DMS153 treated with DMSO at 0.1 percent for 48 hours (cell line): ENCODE data around the gene INO80C.

ENCODE experiments used
- DNase-seq: peaks from one replicate; lab custom pipeline; 2025; ENCODE audit not compliant: unreplicated experiment; lab: John Stamatoyannopoulos, UW

Gene INO80C, protein sequence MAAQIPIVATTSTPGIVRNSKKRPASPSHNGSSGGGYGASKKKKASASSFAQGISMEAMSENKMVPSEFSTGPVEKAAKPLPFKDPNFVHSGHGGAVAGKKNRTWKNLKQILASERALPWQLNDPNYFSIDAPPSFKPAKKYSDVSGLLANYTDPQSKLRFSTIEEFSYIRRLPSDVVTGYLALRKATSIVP

DNA sequence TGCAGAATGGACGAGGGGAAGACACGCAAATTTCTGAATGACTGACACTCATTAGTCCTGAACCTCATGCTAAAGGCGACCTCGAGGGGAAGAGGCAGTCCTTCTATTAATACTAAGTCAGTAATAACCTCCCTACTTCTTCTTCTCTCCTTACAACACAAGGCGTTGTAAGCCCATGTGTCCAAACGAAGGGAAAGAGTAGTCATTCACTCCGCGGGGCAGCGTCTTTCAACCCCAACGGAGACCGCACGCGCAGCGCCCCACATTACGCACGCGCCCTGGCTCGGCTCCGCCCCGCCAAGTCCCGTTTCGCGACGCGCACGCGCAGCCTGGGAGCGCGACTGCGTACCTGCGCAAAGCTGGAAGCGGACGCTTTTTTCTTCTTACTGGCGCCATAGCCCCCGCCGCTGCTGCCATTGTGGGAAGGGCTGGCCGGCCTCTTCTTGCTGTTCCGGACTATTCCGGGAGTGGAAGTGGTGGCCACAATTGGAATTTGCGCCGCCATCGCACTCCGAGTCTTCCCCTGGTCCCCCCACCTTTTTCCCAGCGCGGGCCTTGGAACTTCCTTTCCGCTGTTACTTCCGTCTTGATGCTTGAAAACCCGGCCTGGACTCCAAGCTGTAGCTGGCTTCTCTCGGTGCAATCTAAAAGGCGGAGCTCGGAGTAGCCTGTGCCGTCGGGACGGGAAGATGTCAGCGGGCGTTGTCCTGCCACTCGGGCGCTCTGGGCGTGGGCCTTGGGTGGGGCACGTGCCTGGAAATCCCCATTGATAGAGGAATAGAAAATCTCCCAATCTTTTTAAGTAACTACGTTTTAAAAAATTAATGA is at the start of gene INO80C:
INO80C (minus strand) TSS at position 591 of the 828 bp plus-strand sequence; CDS start at position 505, 86 bp downstream.
- peak; percentile 96 for DNase-seq

DNA sequence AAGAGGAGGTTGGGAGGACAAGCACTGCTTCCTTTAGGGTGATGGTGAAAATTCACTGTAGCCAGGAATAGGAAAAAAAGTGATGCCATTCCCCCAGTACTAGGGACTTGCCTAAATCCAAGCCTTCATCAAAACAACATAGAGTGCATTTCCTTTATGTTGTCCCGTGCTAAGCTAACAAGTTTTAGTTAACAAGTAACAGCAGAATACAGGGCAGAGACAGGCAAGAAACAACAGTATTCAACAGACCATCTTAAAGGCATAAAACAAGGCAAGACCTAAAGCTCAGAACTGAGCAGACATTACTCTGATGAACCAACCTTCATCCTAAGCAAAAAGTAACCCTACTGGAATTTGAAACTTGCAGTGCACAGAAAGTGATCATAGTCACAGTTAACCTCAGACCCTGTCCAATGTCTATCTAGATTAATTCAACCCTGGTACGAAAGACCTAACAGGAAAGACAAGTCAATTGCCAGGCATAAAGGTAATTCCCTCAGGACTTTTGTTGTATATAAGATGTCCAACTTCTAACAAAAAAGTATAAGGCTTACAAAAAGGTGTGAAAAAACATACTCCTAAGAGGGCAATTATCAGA is 49.3 kb upstream of the INO80C start:
- DNase-seq = no peak

DNA sequence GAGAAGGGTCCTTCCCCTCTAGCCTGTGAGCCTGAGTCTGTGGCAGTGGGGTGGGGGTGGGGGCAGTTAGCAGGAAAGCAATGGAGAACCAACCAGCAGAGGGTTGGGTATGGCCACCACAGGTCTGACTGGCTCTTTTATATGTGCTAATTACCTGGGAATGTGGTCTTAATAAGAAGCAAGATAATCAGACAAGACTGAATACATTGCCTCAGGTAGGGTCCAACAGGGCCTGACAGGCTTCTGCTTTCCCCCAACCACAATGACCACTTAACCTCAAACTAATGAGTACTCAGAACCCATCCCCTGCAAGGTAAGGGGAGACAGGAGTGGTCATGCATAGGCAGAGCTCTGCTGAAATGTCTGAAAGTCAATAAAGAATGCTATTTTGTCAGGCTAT is 44.6 kb upstream of the INO80C start:
- DNase-seq = no peak

DNA sequence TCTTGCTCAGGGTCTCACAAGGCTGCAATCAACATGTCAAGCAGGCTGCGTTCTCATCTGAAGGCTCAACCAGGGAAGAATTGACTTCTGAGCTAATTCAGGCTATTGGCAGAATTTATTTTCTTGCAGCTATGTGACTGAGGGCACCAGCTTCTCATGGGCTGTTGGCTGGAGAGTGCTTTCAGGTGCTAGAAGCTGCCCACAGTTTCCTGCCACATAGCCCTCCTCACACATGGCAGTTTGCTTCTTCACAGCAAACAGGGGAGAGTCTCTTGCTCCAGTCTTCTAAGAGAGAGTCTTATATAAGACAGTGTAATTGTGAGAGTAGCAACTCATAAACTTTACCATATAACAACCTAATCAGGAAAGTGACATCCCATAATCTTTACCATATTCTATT is 37.5 kb upstream of the INO80C start:
- DNase-seq = no peak

DNA sequence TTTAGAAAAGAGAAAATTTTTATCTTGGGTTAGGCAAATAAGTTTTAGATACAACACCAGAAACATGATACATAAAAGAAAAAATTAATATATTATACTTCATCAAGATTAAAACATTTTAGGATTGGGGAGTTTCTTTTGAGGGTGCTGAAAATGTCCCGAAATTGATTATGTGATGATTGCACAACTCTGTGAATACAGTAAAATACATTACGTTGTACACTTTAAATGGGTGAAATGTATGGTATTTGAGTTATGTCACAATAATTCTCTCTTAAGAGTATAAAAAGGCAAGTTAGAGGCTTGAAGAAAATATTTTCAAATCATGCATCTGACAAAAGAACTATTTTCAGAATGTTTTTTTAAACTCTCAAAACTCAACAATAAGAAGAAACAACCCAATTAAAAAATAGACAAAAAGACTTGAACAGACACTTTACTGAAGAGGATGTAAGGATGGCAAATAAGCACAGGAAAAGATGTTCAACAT is 36.2 kb upstream of the INO80C start:
- no peak for DNase-seq

DNA sequence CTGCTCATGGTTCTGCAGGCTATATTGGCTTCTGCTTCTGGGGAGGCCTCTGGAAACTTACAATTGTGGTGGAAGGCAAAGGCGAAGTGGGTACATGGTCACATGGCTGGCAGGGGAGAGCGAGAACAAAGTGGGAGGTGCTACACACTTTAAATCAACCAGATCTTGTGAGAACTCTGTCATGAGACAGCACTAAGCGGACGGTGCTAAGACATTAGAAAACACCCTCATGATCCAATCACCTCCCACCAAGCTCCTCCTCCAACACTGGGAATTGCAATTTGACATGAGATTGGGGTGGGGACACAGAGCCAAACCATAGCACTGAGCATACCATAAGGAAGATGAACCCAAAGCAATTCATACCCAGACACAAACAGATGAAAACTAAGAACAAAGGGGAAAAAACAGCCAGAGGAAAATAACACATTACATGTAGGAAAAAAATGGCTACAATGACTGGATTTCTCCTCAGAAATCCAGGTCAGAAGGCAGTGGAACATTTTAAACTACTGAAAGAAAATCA is 31.1 kb upstream of the INO80C start:
- no peak for DNase-seq

DNA sequence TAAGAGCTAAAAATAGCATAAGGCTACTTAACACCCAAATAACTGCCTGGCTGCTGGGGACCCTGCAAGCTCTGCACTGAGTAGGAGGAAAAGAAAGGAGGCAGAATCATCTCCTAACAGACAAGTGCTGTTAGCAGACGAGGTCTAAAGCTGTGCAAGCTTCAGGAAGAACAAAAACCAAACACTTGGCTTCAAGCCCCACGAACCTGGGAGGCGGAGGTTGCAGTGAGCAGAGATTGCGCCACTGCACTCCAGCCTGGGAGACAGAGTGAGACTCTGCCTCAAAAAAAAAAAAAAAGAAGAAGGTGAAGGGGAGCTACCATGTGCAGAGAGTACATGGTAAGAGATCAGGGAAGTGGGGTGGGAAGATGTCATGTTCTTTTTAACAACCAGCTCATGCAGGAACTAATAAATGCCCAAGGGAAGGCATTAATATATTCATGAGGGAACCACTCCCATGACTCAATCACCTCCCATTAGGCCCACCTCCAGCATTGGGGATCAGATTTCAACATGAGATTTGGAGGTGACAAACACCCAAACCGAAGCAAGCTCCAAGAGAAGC is 28.8 kb upstream of the INO80C start:
- DNase-seq = no peak

DNA sequence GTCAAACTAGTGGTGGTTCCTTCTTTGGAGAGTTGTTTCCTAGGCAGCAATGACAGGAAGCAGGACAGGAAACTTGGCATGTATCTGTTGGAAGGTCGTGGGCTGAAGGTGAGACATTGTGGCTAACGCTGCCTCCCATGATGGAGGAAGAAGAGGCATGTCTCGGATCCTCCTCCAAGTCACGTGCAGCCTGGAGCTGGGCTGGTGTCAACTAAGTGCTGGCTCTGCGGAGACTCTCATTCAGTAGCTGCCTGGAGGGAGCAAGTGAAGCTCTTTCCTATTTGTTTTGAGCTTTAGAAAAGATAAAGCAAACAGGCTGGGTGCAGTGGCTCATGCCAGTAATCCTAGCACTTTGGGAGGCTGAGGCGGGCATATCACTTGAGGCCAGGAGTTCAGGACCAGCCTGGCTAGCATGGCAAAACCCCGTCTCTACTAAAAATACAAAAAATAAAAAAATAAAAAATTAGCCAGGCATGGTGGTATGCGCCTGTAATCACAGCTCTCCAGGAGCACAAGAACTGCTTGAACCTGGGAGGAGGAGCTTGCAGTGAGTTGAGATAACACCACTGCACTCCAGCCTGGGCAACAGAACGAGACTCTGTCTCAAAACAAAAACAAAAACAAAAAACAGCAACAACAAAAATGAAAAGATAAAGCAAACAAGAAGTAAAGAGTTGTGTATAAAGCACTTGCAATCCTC is 28.2 kb upstream of the INO80C start:
- no peak for DNase-seq

DNA sequence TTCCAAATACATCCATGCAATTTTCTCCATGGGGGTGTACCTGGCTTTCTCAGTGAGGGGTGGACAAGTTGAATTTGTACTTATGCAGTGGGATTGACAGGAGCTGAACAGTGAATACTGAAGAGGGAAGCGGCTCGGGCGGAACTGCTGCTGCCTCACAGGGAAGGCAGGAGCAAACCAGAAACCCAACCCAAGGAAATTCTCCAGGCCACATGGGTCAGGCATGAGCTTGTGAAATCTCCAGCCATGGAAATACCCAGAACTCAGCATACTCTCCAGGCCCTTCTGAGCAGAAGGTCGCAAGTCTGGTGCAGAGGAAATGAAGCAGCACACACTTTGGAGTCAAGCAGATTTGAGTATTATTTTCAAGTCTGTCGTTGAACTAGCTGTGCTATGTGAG is 26.5 kb upstream of the INO80C start:
- DNase-seq = no peak

DNA sequence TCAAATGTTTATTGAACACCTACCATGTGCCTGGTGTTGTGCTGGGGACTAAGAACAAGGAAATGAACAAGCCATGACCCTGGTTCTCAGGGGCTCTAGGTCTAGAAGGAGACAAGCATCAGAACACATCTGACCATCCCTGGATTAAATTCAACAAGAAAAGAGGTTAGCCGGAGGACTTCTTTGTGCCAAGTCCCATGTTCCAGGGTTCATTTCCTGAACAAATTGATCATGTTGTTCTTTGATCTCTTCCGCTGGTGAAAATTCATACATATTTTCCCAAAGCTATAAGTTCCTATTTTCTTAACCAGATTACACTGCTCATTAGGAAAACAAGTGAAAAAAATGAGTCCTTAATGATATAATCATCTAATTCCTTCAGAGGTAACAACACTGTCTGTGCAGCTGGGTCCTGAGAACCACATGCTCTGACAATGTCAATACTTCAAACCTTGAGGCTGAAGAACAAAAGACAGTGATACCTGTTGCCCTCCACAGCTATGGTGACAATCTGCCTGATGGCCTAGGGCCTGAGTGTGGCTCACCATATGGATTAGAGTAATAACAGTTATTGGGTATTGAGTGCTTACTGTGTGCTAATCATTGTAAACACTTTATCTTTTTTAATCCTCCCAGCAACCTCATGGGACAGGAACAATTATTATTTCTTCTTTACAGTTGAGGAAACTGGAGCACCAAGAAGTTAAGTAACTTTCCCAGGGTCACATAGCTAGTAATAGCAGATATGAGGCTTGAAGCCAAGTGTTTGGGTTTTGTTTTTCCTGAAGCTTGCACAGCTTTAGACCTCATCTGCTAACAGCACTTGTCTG is 24.6 kb upstream of the INO80C start:
- DNase-seq = no peak

DNA sequence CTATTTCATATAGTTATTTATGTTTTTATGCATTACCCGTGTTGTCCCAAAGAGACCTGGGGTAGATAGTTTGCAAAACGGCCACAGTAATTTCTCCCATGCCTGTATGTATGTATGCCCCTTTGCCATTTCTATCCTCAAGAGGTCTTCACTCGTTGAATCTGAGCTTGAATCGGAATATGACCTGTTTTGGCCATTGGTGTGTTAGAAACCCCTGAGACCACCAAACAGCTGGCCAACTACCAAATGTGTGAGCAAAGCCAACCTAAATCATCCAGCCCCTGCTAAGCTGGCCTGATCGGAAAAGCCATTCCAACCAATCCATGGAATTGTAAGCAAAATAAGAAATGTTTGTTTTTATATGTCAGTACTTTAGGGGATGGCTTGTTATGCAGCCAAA is 23.4 kb upstream of the INO80C start:
- DNase-seq = no peak

DNA sequence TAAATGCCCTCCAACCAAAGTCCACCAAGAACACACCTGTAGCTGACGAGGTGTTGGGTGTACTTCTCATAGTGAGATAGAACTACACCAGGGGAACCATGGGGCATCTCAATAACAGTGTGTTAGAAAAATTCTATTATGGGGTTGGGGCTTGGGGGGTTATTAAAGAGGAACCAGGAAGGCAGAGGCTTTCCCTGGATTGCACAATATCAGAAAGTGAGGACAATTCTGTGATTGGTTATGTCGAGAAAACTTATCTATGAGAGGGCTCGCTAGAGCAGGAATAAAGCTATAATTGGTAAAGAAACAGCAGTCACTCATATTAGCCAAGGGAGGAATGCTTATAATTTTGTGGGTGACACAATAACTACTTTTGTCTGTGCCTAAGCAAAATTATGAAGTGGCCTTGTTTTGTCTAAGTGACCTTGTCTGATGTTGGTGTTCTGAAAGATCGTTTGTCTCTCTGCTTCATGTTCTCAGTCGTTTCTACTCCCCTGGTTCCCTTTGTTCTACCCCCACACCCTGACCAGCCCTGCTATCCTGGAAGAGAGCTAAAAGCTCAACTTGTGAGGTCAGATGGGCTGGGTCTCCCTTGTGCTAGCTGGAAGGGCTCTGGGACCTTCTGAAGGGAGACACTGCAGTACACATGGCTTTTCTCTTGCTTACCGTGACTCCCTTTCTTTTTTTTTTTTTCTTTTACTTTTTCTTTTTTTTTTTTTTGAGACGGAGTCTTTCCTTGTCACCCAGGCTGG is 21.6 kb upstream of the INO80C start:
- DNase-seq = no peak

DNA sequence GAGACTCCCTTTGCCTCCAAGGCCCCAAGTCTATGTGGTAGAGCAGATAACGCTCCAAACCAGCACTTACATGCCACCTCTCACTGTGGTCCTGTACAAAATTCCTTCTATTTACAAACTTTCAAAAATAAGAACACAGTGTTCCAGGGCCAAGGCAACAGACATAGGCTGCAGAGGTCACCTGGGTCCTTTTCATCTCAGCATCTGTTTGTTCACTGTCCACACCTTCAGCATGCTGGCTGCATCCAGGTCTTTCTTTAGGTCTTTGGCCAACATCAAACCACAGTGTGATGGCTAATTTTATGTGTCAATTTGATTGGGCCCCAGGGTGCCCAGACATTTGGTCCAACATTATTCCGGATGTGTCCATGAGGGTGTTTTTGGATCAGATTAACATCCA is 20.0 kb upstream of the INO80C start:
- DNase-seq = no peak

DNA sequence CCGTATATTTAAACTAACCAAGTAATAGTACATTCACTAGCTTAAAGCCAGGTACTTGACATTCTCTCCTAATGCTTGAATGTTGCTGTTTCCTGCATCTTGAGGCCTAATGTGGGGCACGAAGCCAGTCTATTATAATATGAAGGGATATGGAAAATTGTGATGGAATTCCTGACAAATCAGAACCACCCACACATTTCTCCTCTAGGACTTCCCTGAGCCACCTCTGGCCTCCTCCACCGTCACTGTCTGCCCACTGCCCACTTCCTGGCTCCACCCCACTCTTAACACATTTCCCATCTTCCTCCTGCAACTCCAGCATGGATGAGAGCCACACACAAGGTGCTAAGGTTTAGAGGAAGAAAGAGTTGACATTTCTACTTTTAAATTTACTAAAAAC is 19.0 kb upstream of the INO80C start:
- DNase-seq = no peak

DNA sequence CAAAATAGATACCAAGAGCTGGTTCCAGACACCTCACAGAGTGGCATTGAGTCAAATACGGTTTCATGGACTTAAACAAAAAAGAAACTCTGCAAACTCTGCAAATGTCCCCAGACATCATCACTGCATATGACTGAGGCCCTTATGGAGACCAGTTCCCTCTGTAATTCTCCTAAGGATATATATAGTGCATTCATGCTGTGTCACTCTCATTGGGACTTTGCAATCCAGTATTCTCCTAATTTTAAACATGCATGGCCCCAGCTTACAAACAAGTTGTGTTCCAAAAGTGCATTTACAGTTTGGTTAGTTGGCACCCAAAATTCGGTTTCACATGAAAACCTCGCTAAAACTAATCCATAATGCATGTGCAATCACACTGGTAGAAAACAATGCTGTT is 18.6 kb upstream of the INO80C start:
- DNase-seq = no peak

DNA sequence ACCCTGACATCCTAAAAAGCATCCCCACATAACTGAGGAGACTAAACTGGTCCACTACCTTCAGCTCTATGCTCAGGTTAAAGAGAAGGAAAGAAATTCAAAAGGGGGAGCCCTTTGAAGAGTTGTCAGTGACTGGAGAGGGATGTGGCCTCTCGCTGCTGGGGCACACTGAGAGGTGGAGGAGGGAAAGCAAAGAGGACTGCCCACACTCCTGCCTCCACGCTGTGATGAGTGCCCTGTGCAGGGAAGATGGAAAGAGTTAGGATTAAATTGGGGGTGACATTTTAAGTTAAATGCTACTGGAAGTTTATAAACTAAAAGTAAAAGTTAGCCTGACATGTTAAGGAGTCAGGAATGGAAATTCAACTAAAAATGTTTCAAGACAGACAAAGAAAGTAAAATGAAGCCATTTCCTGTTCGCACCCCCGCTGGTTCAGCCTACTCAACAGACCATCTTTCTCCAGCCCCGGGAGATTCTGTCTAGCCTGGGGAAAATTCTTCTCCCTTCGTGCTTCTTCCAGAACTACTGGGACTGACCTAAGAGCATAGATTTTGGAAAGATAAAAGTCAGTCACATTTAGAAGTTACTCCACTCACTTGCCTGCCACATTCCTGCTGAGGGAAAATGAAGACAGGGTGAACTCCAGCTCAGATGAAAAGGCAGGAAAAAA is 17.8 kb upstream of the INO80C start:
- no peak for DNase-seq

DNA sequence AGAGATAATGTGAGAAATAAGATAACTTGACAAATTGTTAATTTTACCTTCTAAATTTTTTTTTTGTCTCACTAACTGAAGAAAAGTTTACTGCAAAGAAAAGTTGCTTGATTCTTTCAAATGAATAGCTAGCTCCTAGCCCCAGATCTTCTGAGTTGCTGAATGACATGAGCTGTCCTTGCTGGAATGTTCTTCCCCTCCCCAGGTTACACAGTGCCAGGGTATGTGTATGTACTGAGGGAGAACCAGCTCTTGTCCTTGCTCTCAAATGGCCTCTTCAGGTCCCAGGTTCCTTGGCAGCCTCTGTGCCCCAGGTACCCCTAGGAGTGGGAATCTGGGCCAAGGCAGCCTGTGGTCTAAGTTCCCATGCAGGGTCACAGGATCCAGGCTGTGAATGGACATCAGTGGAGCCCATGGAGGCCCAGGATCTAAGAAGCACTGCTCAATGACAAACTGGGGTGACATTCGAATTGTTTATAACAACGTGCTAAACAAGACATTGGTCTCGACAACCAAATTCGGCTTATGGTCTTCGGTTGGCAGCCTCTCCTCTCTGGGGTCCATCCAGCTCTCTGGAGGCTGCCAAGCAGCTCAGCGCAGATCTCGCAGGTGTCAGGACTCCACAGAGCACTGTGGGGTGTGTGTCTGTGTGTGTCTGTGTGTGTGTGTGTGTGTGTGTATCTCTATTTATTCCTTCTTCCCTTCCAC is 17.1 kb upstream of the INO80C start:
- DNase-seq = no peak

DNA sequence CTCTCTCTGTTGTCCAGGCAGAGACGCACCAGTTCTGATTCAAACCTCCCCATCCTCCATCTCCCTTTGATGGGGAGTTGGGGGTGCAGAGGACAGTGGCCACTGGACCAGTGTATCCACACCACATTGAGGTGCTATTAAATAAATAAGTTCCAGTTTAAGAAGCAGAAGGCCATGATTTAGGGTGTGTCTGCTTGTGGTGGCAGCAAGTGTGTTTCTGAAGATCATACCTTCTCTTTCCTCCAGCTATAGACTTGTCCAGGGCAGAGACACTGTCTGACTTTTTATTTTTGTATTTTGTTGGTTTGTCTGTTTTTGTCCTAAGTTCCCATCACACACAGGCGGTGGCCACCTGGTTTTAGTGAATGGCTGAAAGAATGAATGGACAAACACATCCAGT is 16.5 kb upstream of the INO80C start:
- no peak for DNase-seq
